Measurements from ENCODE around the gene IDH1.

DNA sequence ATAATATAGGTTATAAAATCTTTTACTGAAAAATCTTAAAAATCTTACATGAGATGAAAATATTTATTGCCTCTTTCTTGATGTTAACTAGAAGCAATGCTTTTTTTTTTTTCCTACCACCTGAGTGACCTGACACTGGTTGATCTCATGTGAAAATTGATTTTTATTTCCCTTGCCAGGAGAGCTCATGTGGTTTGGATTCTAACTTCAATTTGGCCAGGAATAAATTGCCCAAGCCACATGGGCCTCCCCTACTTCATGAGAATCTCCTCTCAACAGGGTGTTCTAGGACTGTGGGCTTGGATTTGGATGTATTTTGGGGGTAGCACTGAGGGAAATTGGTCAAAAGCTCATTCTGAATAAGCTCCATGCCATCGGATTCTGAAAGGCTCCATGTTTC, 20.1 kb downstream of the IDH1 start:
- TF ChIP-seq, protein P1, sequence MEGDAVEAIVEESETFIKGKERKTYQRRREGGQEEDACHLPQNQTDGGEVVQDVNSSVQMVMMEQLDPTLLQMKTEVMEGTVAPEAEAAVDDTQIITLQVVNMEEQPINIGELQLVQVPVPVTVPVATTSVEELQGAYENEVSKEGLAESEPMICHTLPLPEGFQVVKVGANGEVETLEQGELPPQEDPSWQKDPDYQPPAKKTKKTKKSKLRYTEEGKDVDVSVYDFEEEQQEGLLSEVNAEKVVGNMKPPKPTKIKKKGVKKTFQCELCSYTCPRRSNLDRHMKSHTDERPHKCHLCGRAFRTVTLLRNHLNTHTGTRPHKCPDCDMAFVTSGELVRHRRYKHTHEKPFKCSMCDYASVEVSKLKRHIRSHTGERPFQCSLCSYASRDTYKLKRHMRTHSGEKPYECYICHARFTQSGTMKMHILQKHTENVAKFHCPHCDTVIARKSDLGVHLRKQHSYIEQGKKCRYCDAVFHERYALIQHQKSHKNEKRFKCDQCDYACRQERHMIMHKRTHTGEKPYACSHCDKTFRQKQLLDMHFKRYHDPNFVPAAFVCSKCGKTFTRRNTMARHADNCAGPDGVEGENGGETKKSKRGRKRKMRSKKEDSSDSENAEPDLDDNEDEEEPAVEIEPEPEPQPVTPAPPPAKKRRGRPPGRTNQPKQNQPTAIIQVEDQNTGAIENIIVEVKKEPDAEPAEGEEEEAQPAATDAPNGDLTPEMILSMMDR (conservative IDR thresholded peaks at IDR 0.05 in 1 of 2, IDR thresholded peaks at IDR 0.05 in 1 of 2; ENCODE audit: extremely low read depth in 1 of 2, insufficient read depth in 1 of 2, low read depth in 1 of 2, low read length in 2 of 2): no peak
- TF ChIP-seq EZH2 (IDR thresholded peaks at IDR 0.05; ENCODE audit: borderline replicate concordance, low read length): no peak

All from mammary epithelial cell (primary cell).